Spinal cord (tissue), 10 donors: ENCODE measurements around the gene SOX8. TPM values are rescaled to one million over a fixed set of nuclear protein-coding genes. Genes with fewer than 3 reads are reported as not detected.
A peak's percentile ranks its signal among the peaks of the same experiment; 100 is the strongest.
"Not testable (repeated sequence)": the region's sequence is repeated elsewhere in the genome, so short reads cannot be mapped to it uniquely, and the experiment has no call there.

ENCODE experiments used
- DNase-seq, 6 donors: peaks; one replicate each; pipeline versions ENCODE4 v3.0.0 to v3.0.0-alpha.2; 2013 to 2015; ENCODE audit warnings: low spot score in 6 of 6, low read depth in 4 of 6
- H3K27ac ChIP-seq: one replicate; pipeline ENCODE4 v1.5.1; 2013; ENCODE audit warnings: low read depth, low read length, control low read depth
- H3K27me3 ChIP-seq: one replicate; pipeline ENCODE4 v1.6.1; 2013; ENCODE audit warnings: low read length; ENCODE audit not compliant: control insufficient read depth, insufficient read depth
- H3K36me3 ChIP-seq: one replicate; pipeline ENCODE4 v1.6.1; 2013; ENCODE audit warnings: low read length; ENCODE audit not compliant: control insufficient read depth, insufficient read depth
- H3K4me1 ChIP-seq: one replicate; pipeline ENCODE4 v1.6.1; 2013; ENCODE audit warnings: low read length; ENCODE audit not compliant: control insufficient read depth, insufficient read depth
- H3K4me3 ChIP-seq: one replicate; pipeline ENCODE4 v1.5.1; 2013; ENCODE audit warnings: low read depth, low read length, control low read depth
- H3K9me3 ChIP-seq: one replicate; pipeline ENCODE4 v1.6.1; 2013; ENCODE audit warnings: low read length; ENCODE audit not compliant: control insufficient read depth, insufficient read depth
- WGBS: methylation state at CpG from one replicate; pipeline ENCODE4 v1.1.5; 2013; ENCODE audit warnings: missing lambda C conversion rate; ENCODE audit not compliant: insufficient coverage; 5-methylcytosine and 5-hydroxymethylcytosine counted together
- polyA plus RNA-seq, 2 donors: library from polyadenylated mRNA; unstranded; fragments of 120-200 nt; gene quantifications; one replicate each; pipeline ENCODE4 v1.2.1, GENCODE V29; 2013; ENCODE audit not compliant: insufficient read length in 2 of 2
- total RNA-seq, 2 donors: library from RNA; depleted of rRNA in 1 of 2; stranded (reverse); fragments of 120-200 nt in 1 of 2; fragments of >200 nt in 1 of 2; gene quantifications; one replicate each; pipeline versions ENCODE4 v1.2.3 to v1.2.4, GENCODE V29; 2013 to 2014
- donor health status: healthy.

The SOX8 gene
- total and polyA plus RNA-seq, 4 donors, result 61.3 to 200 (median 115) TPM

DNA sequence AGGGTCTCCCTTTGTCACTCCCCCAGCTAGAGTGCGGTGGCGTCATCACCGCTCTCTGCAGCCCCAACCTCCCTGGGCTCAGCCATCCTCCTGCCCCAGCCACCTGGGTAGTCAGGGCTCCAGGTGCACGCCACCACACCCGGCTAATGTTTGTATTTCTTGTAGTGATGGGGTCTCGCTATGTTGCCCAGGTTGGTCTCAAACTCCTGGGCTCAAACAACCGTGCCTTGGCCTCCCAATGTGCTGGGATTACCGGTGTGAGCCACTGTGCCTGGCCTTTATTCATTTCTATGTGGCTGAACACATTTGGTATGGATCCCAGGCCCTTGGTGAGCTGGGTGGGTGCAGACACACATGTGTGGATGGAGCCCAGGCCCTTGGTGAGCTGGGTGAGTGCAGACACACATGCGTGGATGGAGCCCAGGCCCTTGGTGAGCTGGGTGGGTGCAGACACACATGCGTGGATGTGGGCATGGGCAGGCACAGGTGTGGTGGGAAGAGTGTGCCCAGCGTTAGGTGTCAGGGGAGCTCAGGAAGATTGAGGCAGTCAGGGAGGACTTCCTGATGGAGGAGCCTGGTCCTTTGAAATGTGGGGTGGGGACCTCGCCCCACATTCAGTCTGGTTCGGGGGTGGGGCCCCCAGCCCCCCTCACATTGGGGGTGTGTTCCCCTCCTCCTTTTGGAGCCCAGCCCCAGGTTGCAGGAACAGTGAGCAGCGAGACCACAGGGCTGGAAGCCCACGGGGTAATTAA, 37.1 kb downstream of the SOX8 start:
- 88% methylated on average over 12 of the region's 15 CpGs for WGBS
- Histone ChIP-seq H3K36me3 (peaks cover 7% of the 10 kb centered on the region), H3K27ac (peak overlapping the region; percentile 69), H3K27me3 (no peaks in the 10 kb centered on the region), H3K9me3 (no peaks in the 10 kb centered on the region), H3K4me1 (peaks cover 60% of the 10 kb centered on the region), H3K4me3 (no peak overlapping the region)
- no peak for DNase-seq

- Histone ChIP-seq H3K4me3 (no peak overlapping the region), H3K27ac (peak overlapping the region; percentile 69), H3K27me3 (no peaks in the 10 kb centered on the region), H3K9me3 (no peaks in the 10 kb centered on the region), H3K36me3 (peaks cover 5% of the 10 kb centered on the region), H3K4me1 (peaks cover 60% of the 10 kb centered on the region)
- DNase-seq, result peak in 2 of 6 donors; percentile 78 to 79
- WGBS, result 34% methylated on average over 64 of the region's 66 CpGs
Measured at GRCh38 chr16:1019231-1020090, 37.9 kb downstream of the SOX8 start.

- H3K27me3 ChIP-seq, result no peaks in the 10 kb centered on the region
- no peaks in the 10 kb centered on the region for H3K9me3 ChIP-seq
- H3K4me1 ChIP-seq, result peaks cover 58% of the 10 kb centered on the region
- WGBS, result 88% methylated on average over 10 of the region's 11 CpGs
- no peak overlapping the region for H3K27ac ChIP-seq
- DNase-seq, result no peak
- peaks cover 5% of the 10 kb centered on the region for H3K36me3 ChIP-seq
- H3K4me3 ChIP-seq, result no peak overlapping the region
Measured at GRCh38 chr16:1020091-1020399, 38.5 kb downstream of the SOX8 start.

- no peaks in the 10 kb centered on the region for H3K9me3 ChIP-seq
- peaks cover 58% of the 10 kb centered on the region for H3K4me1 ChIP-seq
- no peak for DNase-seq
- 76% methylated on average over 6 of the region's 11 CpGs for WGBS
- no peak overlapping the region for H3K27ac ChIP-seq
- H3K36me3 ChIP-seq, result peaks cover 5% of the 10 kb centered on the region
- H3K27me3 ChIP-seq, result no peaks in the 10 kb centered on the region
- H3K4me3 ChIP-seq, result no peak overlapping the region
Measured at GRCh38 chr16:1020591-1020990, 39.0 kb downstream of the SOX8 start.

- H3K9me3 ChIP-seq, result no peaks in the 10 kb centered on the region
- H3K4me3 ChIP-seq, result no peak overlapping the region
- WGBS, result 86% methylated on average over 26 of the region's 27 CpGs
- peaks cover 5% of the 10 kb centered on the region for H3K36me3 ChIP-seq
- no peak for DNase-seq
- H3K27ac ChIP-seq, result no peak overlapping the region
- H3K4me1 ChIP-seq, result peaks cover 69% of the 10 kb centered on the region
- H3K27me3 ChIP-seq, result no peaks in the 10 kb centered on the region
Measured at GRCh38 chr16:1021553-1022160, 40.1 kb downstream of the SOX8 start.

- H3K9me3 ChIP-seq, result no peaks in the 10 kb centered on the region
- DNase-seq, result no peak
- no peak overlapping the region for H3K4me3 ChIP-seq
- no peak overlapping the region for H3K27ac ChIP-seq
- H3K27me3 ChIP-seq, result no peaks in the 10 kb centered on the region
- peaks cover 77% of the 10 kb centered on the region for H3K4me1 ChIP-seq
- peaks cover 5% of the 10 kb centered on the region for H3K36me3 ChIP-seq
- WGBS, result 78% methylated on average over 19 of the region's 24 CpGs
Measured at GRCh38 chr16:1022466-1022865, 40.9 kb downstream of the SOX8 start.

- H3K4me1 ChIP-seq, result peaks cover 87% of the 10 kb centered on the region
Measured at GRCh38 chr16:1024138-1024537, 42.6 kb downstream of the SOX8 start.

GRCh38 chr16:1025183-1025809, 43.7 kb downstream of the SOX8 start:
- H3K9me3 ChIP-seq, H3K4me3 ChIP-seq, H3K27me3 ChIP-seq, H3K27ac ChIP-seq, H3K36me3 ChIP-seq: not testable (repeated sequence)
- 71% methylated on average over 24 of the region's 24 CpGs for WGBS
- peaks cover 86% of the 10 kb centered on the region for H3K4me1 ChIP-seq
- peak in 1 of 6 donors; percentile 75 for DNase-seq

More at GRCh38 chr16:1024138-1024537, 42.6 kb downstream of the SOX8 start:
- no peak for DNase-seq
- Histone ChIP-seq H3K27ac (no peak overlapping the region), H3K9me3 (no peaks in the 10 kb centered on the region), H3K27me3 (no peaks in the 10 kb centered on the region), H3K4me3 (no peak overlapping the region), H3K36me3 (peaks cover 5% of the 10 kb centered on the region)
- 38% methylated on average over 15 of the region's 20 CpGs for WGBS

DNA sequence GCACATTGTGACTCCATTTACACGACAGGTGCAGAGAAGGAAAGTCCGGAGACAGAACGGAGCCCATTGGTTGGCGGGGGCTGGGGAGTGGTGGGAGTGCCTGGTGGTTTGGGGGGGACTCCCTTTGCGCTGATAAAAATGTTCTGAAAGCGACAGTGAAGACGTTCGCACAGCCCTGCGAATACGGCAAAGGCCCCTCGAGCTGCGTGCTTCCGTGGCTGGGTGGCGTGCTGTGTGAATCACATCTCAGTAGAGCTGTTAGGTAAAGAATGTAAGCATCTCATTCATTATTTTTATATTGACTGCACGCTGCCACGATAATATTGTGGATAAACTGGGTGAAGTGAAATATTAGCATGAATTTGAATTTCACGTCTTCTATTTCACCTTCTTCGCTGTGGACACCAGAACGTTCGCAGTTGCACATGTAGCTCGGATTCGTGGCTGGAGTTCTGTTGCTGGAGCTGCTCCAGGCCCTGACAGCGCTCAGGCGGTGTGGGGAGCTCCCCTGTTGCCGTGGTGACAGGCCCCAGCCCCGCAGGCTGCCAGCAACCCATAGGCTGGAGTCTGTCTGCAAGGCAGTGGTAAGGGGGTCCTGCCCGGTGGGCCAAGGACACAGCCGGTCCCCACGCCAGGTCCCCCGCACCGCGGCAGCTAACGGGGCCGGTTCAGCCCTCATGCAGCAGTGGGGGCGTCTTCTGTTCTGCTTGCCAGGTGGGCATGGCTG, 44.6 kb downstream of the SOX8 start:
- H3K4me3 ChIP-seq, result no peak overlapping the region

More for the DNA sequence above, 44.6 kb downstream of the SOX8 start:
- peaks cover 87% of the 10 kb centered on the region for H3K4me1 ChIP-seq
- no peaks in the 10 kb centered on the region for H3K27me3 ChIP-seq
- DNase-seq, result peak in 5 of 6 donors; percentile 50 to 96 (median 75)
- H3K9me3 ChIP-seq, result no peaks in the 10 kb centered on the region
- WGBS, result 26% methylated on average over 26 of the region's 35 CpGs
- H3K27ac ChIP-seq, result no peak overlapping the region
- H3K36me3 ChIP-seq, result peaks cover 5% of the 10 kb centered on the region
